Stimulated activated CD8-positive, alpha-beta memory T cell treated with anti-CD3 and anti-CD28 coated beads, Interleukin-7, amount 100 ng/mL, for 24 hours (primary cell): ENCODE measurements around the gene ACOD1.
"Not testable (repeated sequence)": the region's sequence is repeated elsewhere in the genome, so short reads cannot be mapped to it uniquely, and the experiment has no call there.

ENCODE experiments used
- DNase-seq: peaks from one replicate; pipeline ENCODE4 v3.0.0-alpha.2; 2020; ENCODE audit warnings: low read depth

Gene ACOD1

GRCh38 chr13:76948149-76948548, at the start of gene ACOD1:
Gene ACOD1, plus strand, starts transcription at chr13:76948511. Its CDS starts 48 bp downstream, at chr13:76948559.
- DNase-seq = no peak

GRCh38 chr13:76899066-76899465, 49.2 kb upstream of the ACOD1 start:
- not testable (repeated sequence) for DNase-seq

- DNase-seq = peak; percentile 33
These were observed 44.7 kb upstream of the ACOD1 start for GRCh38 chr13:76903544-76904162.

GRCh38 chr13:76904507-76904906, 43.8 kb upstream of the ACOD1 start:
- DNase-seq = no peak

DNA sequence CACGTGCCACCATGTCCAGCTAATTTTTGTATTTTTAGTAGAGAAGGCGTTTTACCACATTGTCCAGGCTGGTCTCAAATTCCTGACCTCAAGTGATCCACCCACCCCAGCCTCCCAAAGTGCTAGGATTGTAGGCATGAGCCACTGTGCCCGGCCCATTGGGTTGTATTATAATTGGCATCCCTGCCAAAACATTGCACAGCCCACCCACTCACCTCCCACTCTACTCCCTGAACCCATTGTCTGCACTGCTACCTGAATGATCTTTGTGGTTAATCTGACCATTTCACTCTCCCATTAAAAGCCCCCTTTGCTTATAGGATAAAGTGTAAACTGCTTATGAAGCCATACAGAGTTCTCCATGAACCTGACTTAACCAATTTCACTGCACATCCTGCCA, 35.8 kb upstream of the ACOD1 start:
- no peak for DNase-seq

- DNase-seq = no peak
These were observed 34.4 kb upstream of the ACOD1 start for GRCh38 chr13:76913898-76914297.

- DNase-seq = no peak
These were observed 31.2 kb upstream of the ACOD1 start for GRCh38 chr13:76917095-76917494.

- DNase-seq = not testable (repeated sequence)
These were observed 30.4 kb upstream of the ACOD1 start for GRCh38 chr13:76917755-76918481.

DNA sequence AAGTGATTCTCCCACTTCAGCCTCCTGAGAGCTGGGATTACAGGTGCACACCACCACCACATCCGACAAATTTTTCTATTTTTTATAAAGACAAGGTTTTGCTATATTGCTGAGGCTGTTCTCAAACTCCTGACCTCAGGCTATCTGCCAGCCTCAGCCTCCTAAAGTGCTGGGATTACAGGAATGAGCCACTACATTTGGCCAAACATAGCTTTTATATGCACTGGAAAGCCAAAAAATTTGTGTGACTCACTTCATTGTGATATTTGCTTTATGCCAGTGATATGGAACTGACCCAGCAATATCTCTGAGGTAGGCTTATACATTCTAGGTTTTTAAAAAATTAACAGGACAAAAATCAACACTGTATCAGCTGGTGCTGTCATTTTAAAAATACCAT, 26.8 kb upstream of the ACOD1 start:
- DNase-seq = no peak

DNA sequence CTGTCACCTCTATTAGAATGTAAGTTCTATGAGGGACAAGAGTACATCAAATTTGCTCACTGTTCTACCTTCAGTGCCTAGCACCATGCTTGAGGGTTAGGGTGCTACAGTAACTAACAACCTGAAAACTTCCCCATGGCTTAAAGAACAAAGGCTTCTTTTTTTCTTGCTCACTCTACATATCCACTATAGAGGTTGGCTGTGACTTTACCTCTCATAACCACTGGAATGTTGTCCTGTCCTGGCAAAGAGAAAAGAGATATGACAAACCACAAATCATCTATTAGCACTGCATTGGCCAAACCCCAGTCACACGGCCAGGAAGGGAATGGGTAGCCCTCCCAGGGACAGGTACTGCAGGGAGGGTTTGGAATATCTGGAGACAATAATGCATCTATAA, 23.2 kb upstream of the ACOD1 start:
- DNase-seq = no peak

DNA sequence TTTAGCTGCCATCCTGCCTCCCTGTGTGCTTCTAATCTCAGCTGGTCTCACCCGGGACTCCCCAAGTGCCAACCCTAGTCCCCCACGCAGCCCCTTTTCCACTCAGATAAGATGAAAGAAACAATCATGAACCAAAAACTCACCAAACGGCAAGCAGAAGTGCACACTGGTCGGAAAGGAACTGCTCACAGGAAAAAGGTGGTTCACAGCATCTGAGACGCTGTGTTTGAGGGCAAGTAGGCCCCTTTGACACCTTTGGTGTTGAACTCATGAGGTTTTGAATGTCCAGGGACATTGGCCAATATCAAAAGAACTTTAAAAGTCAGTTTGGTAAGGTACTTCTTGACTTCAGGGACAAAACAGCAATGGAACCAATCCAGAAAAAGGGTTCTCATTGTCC, 20.4 kb upstream of the ACOD1 start:
- no peak for DNase-seq

GRCh38 chr13:76928456-76928855, 19.9 kb upstream of the ACOD1 start:
- DNase-seq = no peak

DNA sequence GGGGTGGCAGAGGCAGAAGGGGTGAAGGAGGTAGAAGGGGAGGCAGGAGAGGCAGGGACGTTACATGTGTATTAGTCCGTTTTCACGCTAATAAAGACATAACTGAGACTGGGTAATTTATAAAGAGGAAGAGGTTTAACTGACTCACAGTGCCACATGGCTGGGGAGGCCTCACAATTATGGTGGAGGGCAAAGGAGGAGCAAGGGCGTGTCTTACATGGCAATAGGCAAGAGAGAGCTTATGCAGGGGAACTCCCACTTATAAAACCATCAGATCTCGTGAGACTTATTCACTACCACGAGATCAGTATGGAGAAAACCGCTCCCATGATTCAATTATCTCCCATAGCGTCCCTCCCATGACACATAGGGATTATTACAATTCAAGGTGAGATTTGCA, 19.0 kb upstream of the ACOD1 start:
- DNase-seq = no peak

DNA sequence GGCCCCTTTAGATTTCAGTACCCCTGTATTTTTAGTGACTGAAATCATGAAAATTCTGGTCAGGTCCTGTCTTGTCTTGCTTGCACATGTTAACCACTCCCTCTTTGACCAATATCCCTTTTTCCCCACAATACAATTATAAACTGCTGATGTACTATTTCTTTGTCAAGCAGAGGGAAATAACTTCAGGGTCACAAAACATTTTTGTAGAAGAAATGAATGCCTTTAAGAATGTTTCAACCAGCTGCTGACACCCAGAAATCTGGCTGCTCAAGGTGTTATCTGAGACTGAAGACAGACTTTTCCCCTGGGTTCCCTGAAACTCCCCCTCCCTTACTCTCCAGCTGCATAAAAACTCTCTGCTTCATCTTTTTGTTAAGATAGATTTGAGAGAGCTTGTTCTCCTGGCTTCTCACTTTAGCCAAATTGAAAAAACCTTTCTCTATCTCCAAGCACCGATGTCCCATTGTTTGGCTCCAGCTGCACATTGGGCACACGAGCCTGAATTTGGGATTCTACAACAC, 18.4 kb upstream of the ACOD1 start:
- no peak for DNase-seq

DNA sequence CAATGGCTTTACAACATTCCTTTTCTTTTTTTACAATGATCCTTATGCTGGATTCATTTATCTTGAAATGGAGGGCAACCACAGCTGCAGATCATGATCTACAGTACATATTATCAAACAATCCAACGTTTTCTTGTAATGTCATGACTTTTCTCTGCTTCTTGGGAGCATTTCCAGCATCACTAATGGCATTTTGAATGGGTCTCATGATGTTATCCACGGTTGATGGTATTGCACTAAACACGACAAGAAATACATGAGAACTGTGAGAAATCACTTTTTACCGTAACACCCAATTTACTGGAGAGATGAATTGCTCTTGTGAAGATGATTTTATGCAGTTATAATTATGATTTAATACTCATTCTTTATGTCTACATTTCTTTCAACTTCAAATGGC, 16.2 kb upstream of the ACOD1 start:
- no peak for DNase-seq

DNA sequence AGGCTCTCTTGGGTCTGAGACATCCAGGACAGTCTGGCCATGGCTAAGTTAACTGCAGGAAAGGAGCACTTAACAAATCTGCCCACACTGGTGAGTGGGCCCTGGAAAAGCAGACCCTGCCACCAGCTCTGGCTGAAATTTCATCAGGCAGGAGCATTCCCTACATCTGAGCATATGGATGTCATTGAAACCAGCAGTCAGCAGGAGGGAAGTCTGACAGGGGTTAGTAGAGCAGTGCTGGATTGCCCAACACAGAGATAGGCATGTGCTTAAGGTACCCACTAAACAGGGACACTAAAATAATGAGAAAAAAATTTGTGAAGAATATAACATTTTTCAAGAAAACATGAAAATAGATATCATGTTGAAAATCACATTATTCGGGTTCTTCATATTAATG, 13.6 kb upstream of the ACOD1 start:
- DNase-seq = no peak

GRCh38 chr13:76936763-76937162, 11.5 kb upstream of the ACOD1 start:
- DNase-seq = no peak

GRCh38 chr13:76937281-76937820, 11.0 kb upstream of the ACOD1 start:
- DNase-seq = no peak

DNA sequence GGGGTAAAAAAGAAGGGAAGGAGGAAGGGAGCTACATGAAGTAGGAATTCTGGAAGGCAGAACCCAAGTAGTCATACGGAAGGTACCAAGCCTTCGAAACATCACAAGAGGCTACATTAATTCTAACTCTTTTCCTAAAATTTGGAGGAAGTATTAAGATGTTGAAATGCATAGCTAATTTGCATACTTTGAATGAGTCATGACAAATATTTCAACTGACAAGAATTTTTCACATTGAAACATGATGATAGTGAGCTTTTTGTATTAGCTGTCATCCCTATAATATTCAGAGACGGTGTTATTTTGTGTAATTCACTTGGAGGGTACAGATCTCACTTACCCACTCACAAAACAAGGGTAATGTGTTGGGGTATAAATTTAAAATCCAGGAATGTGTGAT, 9.1 kb upstream of the ACOD1 start:
- no peak for DNase-seq

GRCh38 chr13:76942363-76942762, 5.9 kb upstream of the ACOD1 start:
- DNase-seq = no peak

DNA sequence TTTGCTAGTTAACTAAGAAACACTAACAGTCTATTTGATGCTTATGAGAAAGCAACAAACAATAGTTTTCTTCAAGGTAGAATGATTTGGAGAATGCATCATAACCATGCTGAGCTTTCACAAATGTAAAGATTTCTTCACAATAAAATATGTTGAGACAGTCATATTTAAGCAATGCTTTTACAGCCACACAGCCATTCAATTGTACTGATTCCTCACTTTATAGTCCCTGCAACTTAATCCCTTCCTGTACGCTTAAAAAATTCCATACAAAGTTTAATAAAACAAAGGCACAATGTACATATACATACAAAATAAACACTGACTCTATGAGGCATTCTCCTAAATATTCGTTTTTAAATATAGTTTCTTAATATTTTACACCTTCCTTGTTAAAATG, 4.7 kb upstream of the ACOD1 start:
- DNase-seq = no peak

- DNase-seq = no peak
These were observed 3.9 kb upstream of the ACOD1 start for GRCh38 chr13:76944456-76944855.

GRCh38 chr13:76950101-76950500, 1.8 kb downstream of the ACOD1 start:
- DNase-seq = no peak
